Stimulated activated CD4-positive, alpha-beta T cell treated with anti-CD3 and anti-CD28 coated beads, Interleukin-12 subunit alpha, Interleukin-12 subunit beta, amount 100 ng/mL, for 4 hours (primary cell): ENCODE measurements around the gene TRRAP.

Experiments used
- DNase-seq: peaks from one replicate; pipeline ENCODE4 v3.0.0-alpha.2; 2020

TRRAP gene

GRCh38 chr7:98956469-98956868 lies 78.1 kb downstream of the TRRAP start:
- DNase-seq: no peak

GRCh38 chr7:98956937-98957336 lies 78.6 kb downstream of the TRRAP start:
- DNase-seq: no peak

GRCh38 chr7:98957766-98958165 lies 79.4 kb downstream of the TRRAP start:
- no peak for DNase-seq

GRCh38 chr7:98958968-98959367 lies 80.6 kb downstream of the TRRAP start:
- no peak for DNase-seq

DNA sequence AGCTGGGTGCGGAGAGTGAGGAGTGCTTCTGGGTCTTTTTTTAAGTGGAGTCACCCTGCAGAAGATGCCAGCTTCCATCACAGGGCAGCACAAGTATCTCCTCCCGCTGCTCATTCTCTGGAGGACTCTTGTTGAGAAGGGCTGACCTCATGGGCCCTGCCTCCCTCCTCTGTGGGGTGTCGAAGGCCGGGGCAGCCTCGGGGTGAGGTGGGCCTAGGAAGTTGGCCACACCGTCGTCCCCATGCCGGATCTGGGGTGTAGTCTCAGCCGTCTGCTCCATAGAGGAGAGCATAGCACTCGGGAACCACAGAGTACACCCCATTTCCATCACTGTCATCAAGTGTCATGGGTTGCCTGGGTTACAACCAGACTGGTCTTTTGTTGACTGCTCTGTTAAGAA lies 85.0 kb downstream of the TRRAP start:
- DNase-seq: no peak

- DNase-seq: no peak
Observed at GRCh38 chr7:98964596-98964995, 86.3 kb downstream of the TRRAP start.

GRCh38 chr7:98968621-98969020 lies 90.3 kb downstream of the TRRAP start:
- no peak for DNase-seq

DNA sequence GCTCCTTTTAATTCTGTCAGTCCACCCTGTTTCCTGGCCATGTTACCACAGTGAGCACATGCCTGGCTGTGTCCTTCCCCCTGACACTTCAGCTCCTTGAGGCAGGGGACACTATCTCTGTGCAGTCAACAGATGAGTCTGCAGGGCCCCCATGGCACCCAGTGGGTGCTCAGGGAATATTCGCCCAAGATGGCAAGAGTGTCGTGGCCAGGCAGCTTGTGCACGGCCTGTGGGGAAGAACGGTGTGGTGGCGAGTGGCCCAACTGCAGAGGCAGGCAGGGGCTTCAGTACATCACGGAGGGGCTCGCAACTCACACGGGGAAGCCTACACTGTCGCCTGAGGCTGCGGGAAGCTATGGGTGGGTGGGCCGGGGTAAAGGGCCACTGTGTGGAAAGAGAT lies 91.1 kb downstream of the TRRAP start:
- no peak for DNase-seq

GRCh38 chr7:98970016-98970615 lies 91.8 kb downstream of the TRRAP start:
- no peak for DNase-seq

DNA sequence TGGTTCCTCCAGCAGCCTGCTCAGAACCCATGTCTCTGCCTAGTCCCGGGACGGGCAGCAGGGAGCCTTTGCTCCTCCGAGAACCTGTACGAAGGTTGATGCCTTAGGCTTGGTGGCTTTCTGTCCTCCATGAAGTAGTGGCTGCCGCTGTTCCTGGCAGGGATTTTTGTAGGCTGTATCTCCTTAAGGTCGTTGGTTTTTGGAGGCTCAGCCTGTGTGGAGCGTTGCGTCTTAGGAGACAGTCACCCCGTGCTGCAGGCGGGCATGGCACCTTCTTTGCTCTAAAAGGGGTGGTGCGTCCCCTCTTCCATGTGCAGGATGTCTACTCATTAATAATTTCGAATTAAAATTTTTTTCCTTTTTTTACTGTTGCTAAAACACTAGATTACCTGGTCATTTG lies 92.5 kb downstream of the TRRAP start:
- no peak for DNase-seq

DNA sequence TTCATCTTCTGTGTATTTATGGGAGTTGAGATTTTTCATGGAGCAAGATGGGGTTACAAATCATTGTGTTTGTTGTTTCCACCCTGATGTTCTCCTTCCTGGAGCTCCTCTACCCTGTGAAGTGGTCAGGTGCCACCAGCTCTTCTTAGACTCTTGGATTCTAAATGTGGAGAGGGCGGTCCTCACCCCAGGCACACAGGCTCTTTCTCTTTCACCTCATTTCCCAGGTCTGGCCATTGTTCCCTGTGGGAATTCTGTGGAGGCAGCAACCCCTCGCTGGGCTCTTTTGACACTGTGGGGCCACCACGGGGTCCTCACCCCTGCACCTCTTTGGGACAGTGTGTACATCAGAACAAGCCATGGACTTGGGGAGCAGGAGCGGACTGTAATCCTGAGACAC lies 95.9 kb downstream of the TRRAP start:
- DNase-seq: no peak

- no peak for DNase-seq
Observed at GRCh38 chr7:98974906-98975816, 96.8 kb downstream of the TRRAP start.

- no peak for DNase-seq
Observed at GRCh38 chr7:98976396-98977185, 98.3 kb downstream of the TRRAP start.

DNA sequence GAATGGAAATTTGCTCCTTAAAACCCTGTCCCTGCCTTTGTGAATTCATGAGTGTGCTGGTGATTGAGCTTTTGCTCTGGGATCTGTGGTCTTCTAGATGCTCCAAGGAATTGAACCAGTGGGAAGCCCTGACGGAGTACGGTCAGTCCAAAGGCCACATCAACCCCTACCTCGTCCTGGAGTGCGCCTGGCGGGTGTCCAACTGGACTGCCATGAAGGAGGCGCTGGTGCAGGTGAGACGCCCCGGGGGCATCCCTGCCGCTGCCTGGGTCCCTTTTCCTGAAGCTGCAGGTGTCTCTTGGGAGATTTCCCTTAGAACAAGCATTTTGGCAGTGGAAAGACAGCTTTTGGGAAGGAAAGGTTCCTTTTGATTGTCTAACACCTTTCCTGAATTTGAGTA lies 100.3 kb downstream of the TRRAP start:
- no peak for DNase-seq

DNA sequence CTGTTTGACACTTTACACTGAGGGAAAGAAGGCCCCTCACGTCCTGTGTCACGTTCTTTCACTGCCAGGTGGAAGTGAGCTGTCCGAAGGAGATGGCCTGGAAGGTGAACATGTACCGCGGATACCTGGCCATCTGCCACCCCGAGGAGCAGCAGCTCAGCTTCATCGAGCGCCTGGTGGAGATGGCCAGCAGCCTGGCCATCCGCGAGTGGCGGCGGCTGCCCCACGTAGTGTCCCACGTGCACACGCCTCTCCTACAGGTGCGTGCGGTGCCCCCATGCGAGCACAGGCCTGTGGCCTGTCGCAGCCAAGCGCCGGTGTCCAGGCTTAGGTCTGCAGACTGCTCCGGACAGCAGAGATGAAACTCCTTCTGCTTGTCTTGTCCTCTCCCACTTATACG lies 103.4 kb downstream of the TRRAP start:
- DNase-seq: no peak

- DNase-seq: no peak
Observed at GRCh38 chr7:98982686-98983085, 104.4 kb downstream of the TRRAP start.

- no peak for DNase-seq
Observed at GRCh38 chr7:98984126-98984525, 105.8 kb downstream of the TRRAP start.

DNA sequence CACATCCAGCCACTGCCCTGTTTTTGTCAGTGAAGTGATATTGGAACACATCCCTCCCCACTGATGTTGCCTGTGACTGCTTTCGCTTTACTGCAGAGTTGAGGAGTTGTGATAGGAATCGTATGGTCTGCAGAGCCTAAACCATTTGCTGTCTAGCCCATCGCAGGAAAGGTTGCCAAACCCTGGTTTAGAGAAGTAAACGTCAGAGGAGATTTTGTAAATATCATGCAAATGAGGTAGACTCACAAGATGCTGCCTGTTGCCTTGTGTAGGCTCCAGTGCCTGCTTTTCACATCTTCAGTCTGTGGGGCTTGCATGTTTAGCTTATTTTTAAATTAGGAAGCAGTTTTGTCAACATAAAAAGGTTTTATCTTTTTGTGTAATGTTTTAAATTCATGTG lies 107.1 kb downstream of the TRRAP start:
- no peak for DNase-seq

DNA sequence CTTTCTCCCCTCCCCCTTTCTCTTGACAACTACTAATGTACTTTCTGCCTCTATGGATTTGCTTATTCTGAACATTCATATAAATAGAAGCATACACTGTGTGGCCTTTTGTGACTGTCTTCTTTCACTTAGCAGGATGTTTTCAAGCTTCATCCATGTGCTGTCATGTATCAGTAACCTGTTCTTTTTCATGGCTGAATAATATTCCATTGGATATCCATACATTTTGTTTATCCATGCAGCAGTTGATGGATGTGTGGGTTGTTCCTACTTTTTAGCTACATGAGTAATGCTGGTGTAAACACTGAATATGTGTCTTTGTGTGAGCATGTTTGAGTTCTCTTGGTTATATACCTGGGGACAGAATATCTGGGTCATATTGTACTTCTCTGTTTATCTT lies 107.6 kb downstream of the TRRAP start:
- DNase-seq: no peak

- no peak for DNase-seq
Observed at GRCh38 chr7:98988641-98989040, 110.3 kb downstream of the TRRAP start.

DNA sequence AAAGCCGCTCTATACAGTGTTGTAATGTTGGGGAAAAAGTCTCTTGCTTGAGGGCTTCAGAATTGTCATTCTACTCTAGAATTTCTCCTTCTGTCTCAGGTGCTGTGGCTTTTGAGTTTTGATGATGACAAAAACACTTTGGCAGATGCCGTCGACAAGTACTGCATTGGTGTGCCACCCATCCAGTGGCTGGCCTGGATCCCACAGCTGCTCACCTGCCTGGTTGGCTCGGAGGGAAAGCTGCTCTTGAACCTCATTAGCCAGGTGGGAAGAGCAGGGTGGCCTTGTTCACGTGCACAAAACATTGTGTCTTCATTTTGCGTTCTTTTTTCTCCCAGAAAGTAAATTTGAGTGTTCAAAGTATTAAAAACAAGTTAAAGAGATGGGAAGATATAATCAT lies 112.0 kb downstream of the TRRAP start:
- DNase-seq: no peak

GRCh38 chr7:98991141-98991540 lies 112.8 kb downstream of the TRRAP start:
- no peak for DNase-seq

DNA sequence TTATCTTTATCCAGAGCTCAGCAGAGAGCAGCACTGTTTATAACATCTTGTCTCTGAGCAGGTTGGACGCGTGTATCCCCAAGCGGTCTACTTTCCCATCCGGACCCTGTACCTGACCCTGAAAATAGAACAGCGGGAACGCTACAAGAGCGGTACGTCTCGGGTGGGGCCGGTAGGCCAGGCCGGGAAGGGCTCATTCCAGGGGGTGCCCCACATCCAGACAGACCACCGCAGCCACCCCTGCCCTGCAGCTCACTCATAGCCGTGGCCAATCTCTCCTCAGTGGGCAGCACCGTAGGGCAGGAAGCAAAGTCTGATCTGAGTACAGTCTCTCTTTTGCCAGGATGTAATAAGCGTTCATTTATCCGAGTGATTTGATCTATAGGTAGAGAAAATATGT lies 113.7 kb downstream of the TRRAP start:
- DNase-seq: no peak
